GM21447 (cell line): ENCODE measurements around the gene ERVK3-1.
A peak's percentile ranks its signal among the peaks of the same experiment; 100 is the strongest.
"Not testable (repeated sequence)": the region's sequence is repeated elsewhere in the genome, so short reads cannot be mapped to it uniquely, and the experiment has no call there.

Experiments
- ATAC-seq: cut with Tn5 transposase; IDR thresholded peaks from one replicate; pipeline ENCODE4 v1.9.1; 2021; ENCODE audit not compliant: unreplicated experiment

The ERVK3-1 gene, protein sequence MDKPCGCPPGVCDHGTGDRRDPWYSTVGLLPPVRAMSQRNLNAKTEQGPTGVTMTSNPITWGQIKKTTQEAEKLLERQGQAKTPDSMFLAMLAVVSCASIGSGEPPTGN

DNA sequence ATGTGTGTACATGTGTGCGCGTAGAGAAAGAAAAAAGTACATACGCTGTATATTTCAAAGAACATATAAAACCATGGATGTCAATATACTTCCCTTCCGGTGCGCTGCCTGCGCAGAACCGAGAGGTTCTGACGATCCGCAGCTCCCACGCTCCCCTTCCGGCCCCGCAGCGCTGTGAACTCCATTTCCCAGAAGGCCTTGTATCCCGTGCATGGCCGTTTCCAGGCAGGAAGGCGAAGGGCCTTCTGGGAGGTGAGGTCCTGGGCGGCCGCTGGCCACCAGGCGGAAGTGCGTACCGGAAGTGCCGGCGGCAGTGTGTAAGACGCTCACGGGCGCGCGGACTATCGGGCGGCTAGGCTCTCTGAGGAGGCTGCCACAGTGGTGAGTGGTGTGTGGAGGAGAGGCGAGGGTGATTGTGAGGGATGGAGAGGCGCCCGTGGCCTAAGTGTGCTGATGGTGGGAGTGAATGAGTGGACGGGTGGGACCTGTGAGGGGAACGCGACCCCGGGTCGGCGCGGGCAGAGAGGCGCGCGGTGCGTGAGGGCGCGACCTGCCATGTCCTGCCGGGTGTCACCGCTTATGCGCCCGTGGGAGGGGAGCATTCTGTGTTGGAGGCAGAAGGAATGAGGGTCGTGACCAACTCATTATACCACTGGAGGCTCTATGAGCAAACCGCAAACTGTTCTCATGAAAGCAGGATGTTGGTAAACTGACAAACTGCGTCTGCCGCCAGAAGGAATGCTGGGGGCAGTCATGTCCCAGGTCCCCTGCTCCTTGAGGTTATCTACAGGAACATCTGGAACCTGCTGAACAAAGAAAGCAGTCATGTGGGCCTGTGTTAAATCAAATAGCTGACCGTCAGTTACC is at the start of gene ERVK3-1:
Gene ERVK3-1, plus strand, starts transcription at position 313 of the 867 bp plus-strand sequence. CDS start 6,792 bp downstream, outside the sequence.
- ATAC-seq: peak; percentile 95

DNA sequence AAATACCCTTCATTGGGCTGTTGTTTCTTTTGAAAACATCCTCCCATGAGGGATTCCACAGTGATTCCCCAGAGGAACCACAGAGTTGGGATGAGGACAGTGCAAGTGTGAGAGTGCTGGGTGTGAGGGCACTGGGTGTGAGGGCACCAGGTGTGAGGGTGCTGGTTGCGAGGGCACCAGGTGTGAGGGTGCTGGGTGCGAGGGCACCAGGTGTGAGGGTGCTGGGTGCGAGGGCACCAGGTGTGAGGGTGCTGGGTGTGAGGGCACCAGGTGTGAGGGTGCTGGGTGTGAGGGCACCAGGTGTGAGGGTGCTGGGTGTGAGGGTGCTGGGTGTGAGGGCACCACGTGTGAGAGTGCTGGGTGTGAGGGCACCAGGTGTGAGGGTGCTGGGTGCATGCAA is 46.9 kb upstream of the ERVK3-1 start:
- not testable (repeated sequence) for ATAC-seq

DNA sequence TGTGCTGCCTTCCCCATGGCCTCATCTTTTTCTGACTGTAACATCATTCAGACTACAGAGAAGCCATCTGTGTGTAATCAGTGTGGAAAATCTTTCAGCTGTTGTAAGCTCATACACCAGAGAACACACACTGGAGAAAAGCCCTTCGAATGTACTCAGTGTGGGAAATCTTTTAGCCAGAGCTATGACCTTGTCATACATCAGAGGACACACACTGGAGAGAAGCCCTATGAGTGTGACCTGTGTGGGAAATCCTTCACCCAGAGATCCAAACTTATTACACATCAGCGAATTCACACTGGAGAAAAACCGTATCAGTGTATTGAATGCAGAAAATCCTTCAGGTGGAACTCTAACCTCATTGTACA is 43.6 kb upstream of the ERVK3-1 start:
- no peak for ATAC-seq

DNA sequence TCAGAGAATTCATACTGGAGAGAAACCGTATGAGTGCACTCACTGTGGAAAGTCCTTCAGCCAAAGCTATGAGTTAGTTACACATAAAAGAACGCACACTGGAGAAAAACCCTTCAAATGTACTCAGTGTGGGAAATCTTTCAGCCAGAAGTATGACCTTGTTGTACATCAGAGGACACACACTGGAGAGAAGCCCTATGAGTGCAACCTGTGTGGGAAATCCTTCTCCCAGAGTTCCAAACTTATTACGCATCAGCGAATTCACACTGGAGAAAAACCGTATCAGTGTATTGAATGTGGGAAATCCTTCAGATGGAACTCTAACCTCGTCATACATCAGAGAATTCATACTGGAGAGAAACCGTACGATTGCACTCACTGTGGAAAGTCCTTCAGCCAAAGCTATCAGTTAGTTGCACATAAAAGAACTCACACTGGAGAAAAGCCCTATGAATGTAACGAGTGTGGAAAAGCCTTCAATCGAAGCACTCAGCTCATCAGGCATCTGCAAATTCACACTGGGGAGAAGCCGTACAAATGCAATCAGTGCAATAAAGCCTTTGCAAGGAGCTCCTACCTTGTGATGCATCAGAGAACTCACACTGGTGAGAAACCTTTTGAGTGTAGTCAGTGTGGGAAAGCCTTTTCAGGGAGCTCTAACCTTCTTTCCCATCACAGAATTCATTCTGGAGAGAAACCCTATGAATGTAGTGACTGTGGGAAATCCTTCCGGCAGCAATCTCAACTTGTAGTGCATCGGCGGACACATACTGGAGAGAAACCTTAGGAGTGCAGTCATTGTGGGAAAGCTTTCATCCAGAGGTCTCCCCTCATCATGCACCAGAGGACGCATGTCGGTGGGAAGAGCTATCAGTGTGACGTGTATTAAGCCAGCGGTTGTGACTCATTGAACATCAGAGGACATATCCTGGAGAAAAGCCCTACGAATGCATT is 42.9 kb upstream of the ERVK3-1 start:
- no peak for ATAC-seq

DNA sequence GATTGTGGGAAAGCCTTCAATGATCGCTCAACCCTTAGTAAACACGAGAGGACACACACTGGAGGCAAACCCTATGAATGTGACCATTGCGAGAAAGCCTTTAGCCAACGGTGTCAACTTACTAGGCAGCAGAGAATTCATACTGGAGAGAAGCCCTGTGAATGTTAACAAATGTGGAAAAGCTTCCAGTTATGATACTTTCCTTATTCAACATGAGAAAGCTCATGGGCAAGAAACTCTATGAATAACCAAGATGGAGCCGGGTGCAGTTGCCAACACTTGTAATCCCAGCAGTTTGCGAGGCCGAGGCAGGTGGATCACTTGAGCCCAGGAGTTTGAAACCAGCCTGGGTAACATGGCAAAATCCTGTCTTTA is 42.3 kb upstream of the ERVK3-1 start:
- no peak for ATAC-seq

DNA sequence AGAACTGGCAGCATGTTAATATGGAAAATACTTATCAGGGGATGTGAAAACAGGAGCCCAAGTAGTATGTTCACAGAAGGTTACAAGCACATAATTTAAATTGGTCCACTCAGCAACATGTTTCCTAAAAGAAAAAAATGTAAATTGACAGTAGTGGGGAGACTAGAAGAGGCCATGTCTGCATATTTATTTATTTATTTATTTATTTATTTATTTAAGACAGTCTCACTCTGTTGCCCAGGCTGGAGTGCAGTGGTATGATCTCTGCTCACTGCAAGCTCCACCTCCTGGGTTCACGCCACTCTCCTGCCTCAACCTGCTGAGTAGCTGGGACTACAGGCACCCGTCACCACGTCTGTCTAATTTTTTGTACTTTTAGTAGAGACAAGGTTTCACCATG is 40.1 kb upstream of the ERVK3-1 start:
- ATAC-seq: no peak

DNA sequence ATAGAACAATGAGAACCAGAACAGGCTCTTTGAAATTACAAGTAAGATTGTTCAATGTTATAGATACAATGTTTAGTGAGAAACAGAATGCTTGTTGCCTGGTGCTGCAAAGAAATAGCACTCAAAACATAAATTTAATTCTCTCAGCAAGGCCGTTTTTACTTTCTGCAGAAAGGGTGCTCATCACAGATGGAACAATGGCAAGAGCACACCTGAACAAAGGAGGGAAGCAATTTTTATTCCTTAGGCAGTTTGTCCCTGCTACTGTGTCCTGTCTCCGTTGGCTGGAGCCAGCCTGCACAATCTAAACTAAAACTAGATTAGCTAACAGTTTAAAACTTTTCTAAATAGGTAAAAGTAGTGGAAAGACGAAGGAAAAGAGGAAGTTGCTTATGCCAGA is 36.8 kb upstream of the ERVK3-1 start:
- ATAC-seq: no peak

DNA sequence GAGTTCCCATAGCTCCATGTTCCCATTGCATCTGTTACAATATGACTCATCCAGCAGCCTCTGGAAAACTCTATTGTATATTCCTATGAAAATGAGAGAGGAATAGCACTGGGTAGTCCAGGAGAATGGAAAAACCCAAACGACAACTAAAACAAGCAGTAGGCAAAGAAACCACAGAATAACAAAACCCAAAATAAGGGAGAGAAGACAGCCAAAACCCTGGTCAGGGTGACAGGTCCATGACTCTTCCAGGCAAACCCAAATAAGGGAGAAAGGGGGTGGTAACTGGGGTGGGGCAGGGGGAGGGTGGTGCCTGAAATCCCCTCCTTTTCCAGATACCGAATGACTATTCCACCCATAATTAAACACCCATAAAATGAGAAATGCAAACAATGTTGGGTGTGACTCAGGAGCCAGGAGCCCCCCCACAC is 30.4 kb upstream of the ERVK3-1 start:
- ATAC-seq: no peak

DNA sequence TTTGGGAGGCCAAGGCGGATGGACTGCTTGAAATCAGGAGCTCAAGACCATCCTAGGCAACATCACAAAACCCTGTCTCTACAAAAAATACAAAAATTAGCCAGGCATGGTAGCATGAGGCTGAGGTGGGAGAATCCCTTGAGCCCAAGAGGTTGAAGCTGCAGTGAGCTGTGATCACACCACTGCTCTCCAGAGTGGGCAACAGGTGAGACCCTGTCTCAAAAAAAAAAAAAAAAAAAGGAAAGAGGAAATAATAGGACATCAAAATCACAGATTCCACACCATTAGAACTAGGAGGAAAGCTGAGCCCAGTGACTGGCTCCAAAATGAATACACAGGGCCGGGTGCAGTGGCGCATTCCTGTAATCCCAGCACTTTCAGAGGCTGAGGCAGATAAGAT is 29.6 kb upstream of the ERVK3-1 start:
- ATAC-seq: no peak

DNA sequence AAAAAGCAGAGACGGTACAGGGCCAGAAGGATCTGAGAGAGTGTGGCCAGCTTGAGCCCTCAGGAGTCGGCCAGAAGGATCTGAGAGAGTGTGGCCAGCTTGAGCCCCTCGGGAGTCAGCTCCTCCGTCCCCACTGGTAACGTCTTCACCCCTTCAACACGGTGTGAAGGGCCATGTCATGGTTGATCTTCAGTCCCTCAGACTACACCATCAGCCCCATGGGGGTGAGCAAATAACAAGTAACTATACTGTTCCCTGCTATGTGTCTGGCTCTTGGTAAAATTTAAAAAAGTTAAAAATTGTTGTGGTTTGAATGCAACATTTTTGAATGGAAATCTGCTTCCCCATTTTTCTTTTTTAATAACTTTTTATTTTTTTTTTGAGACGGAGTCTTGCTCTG is 28.0 kb upstream of the ERVK3-1 start:
- ATAC-seq: no peak

DNA sequence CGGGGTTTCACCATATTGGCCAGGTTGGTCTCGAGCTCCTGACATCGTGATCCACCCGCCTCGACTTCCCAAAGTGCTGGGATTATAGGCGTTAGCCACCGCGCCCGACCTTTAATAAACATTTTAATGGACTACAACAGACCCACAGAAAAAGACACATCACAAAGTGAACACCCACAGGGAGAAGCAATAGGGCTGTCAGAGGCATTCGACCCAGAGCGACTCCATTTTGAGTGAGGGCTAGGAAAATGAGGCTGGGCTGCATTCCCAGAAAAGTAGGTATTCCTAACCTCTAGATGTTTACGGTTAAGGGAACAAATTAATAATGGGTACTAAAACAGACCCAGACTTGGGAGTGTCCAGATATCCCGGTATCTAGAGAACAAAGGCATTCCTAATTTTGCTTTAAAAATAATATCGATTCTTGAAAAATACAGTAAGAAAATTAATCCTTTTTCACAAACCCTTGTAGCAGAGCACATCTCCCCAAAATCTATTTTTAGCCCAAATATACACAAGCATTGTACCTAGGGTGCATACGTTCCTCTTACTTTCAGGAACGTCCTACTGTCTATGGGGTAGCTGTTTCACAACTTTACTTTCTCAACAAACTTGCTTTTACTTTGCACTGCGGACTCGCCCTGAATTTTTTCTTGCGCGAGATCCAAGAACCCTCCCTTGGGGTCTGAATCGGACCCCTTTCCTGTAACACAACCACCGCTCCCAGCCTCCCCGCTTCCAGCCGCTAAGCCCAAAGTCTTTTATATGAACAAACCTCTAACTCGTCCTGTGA is 27.2 kb upstream of the ERVK3-1 start:
- ATAC-seq: no peak

DNA sequence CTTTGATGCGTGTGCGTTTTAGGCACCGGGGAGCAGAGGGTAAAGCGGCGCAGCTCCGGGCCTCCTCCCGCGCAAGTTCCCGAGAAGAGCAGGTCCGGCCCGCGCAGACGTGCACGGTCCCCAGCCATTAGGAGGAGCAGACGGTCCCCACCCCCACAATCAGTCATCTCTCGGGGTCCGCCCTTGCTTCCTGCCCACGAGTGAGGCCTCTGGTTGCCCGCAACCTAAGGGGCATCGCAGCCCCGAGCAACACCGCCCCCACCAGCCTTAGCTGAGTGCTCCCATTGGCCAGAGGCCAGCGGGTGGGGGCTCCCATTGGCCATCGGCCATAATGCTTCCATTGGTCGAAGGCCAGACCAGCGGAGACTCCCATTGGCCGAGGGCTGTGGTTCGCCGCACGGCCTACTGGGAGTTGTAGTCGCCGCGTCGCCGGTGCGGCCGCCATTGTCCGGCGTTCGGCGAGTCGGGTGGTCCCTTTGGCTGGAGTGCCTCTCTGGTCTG is 26.6 kb upstream of the ERVK3-1 start, which contains the start of gene ZNF8:
Gene ZNF8, plus strand, starts transcription at position 415 of the 501 bp plus-strand sequence. CDS start 127 bp downstream, outside the sequence.
- peak; percentile 89 for ATAC-seq

DNA sequence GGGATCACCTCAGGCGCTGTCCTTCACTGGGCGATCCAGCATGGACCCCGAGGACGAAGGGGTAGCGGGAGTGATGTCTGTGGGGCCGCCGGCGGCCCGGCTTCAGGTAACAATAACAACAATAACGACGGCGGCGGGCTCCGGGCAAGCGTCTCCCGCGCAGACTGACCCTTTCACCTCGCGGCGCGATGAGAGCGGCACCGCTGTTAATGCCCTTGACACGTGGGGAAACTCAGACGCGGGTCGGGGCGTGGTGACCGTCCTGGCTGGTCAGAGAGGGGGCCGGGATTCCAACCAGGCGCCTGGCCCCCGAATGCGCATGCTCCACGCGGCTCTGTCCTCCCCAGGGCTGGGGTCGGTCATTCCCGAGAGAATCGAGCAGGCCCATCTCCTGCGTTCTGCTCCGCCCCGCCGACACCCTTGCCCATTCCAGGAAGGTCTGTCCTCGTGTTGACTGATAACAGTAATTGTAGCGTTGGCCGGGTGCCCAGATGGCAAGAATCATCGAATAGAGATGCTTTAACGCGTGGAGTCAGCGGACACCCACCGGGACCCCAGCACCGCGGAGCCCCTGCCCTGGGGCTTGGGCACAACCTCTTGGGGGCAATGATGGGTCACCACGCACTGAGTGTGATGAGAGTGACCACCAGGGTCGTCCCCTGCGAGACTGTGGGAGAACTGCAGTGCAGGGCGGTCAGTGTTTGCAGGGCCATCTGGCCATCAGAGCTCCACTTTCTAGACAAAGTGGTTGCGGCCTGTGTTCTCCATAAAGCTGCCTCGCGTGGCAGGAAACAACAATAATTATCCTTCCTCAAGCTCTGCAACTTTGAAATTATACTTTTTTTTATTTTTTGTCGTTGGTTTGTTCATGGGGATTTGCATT is 25.9 kb upstream of the ERVK3-1 start:
- peak; percentile 30 for ATAC-seq

DNA sequence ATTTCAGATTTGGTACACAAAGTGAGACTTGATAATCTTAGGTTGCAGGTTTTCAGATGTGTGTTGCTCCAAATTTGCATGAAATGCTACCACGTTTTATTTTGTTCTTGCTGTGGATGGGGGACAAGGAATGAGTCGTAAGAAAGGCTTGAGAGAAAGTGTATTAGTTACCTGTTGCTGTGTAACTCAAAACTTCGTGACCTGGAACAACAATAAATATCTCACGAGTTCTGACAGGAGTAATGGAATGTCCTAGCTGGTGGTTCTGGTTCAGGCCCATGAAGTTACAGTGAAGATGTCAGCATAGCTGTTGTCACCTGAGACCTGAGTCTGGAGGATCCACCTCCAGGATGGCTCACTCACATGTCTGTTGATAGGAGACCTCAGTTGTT is 25.3 kb upstream of the ERVK3-1 start:
- no peak for ATAC-seq

DNA sequence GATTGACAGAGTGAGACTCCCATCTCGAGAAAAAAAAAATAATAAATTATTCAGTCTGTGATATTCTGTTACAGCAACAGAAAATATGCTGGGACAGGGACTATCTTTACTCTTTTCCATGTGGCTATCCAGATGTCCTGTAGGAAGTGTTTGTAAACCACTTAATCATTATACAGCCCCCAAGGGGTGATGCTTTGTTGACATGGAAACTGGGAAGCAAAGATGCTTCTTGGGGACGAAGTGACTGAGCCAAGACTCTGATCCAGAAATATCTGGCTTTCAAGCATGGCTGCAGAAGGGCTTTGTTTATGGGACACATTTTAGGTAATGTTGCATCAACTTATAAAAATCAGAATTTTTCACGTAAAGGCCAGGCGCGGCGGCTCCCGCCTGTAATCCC is 21.0 kb upstream of the ERVK3-1 start:
- no peak for ATAC-seq

DNA sequence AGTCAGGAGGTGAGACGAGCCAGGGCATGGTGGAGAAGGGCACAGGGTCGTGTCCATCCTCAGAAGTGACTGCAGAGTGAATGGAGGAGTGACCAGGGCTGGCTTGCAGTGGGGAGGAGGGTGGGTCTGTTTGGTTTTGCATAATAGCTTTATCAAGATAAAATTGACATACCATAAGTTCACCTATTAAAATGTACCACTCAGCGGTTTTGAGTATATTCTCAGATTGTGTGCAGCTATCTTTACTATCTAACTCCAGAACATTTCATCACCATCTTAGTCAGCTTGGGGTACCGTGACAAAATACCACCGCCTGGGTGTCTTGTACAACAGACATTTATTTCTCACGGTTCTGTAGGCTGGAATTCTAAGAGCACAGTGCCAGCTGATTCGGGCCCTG is 13.2 kb upstream of the ERVK3-1 start:
- no peak for ATAC-seq

DNA sequence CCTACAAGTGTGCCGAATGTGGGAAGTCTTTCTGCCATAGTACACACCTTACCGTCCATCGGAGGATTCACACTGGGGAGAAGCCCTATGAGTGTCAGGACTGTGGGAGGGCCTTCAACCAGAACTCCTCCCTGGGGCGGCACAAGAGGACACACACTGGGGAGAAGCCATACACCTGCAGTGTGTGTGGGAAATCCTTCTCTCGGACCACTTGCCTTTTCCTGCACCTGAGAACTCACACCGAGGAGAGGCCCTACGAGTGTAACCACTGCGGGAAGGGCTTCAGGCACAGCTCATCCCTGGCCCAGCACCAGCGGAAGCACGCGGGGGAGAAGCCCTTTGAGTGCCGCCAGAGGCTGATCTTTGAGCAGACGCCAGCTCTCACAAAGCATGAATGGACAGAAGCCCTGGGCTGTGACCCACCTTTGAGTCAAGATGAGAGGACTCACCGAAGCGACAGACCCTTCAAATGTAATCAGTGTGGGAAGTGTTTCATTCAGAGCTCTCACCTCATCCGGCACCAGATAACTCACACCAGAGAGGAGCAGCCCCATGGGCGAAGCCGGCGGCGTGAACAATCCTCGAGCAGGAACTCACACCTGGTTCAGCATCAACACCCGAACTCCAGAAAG is 10.3 kb upstream of the ERVK3-1 start:
- ATAC-seq: no peak

DNA sequence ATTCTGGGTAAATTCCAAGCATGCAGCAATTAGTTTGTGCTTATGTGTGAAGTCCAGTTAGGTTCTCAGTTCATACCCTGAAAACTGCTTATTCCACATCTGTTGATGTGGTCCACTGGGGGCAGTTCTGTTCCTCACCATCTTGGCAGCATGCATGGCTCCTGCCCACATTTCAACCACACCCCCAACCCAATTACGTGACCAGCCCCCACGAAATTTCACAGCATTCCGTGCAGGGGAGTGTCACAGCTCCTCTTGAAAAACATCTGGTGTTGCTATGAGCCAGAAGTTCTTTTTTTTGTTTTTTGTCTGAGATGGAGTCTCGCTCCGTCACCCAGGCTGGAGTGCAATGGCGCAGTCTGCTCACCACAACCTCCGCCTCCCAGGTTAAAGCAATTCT is 9.1 kb upstream of the ERVK3-1 start:
- no peak for ATAC-seq

DNA sequence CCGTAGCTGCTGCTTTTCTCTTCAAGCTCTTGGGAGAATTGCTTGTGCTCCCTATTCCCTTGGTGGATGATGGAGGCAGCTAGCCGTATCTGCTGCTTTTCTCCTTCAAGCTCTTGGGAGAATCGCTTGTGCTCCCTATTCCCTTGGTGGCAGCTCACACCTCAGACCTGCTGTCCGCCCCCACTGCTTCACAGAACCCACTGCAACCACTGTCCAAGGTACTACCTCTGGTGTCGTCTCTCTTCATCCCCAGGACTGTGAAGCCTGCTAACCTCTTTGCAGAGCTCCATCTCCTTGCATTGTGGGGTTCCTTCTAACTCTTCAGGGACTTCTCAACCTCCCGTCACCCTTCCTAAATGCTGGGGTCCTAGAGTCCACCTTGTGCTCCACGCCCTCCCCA is 4.6 kb upstream of the ERVK3-1 start:
- ATAC-seq: no peak
